Nephron (organoid): ENCODE data around the gene TBX3.

ENCODE experiments used
- H3K27ac Mint-ChIP-seq, 3 experiments: 2 replicates each; pipeline ENCODE4 v1.8.0; 2020; ENCODE audit warnings: mixed read lengths in 3 of 3, mild to moderate bottlenecking in 2 of 3, moderate library complexity in 1 of 3
- H3K27me3 Mint-ChIP-seq: 2 replicates; pipeline ENCODE4 v1.8.0; 2021; ENCODE audit warnings: low read depth, mild to moderate bottlenecking, moderate library complexity, mixed read lengths
- H3K36me3 Mint-ChIP-seq: 2 replicates; pipeline ENCODE4 v1.8.0; 2020; ENCODE audit warnings: low read depth, mixed read lengths
- H3K4me1 Mint-ChIP-seq: 2 replicates; pipeline ENCODE4 v1.8.0; 2020; ENCODE audit warnings: mixed read lengths
- H3K4me3 Mint-ChIP-seq, 3 experiments: 2 replicates each; pipeline ENCODE4 v1.8.0; 2020; ENCODE audit warnings: mild to moderate bottlenecking in 3 of 3, mixed read lengths in 3 of 3, moderate library complexity in 2 of 3
- H3K9me3 Mint-ChIP-seq: 2 replicates; pipeline ENCODE4 v1.8.0; 2020; ENCODE audit warnings: mixed read lengths
- TF ChIP-seq, protein P1 (sequence below), 3 experiments: fragments of 200-600 bp; sonication (generic); IDR thresholded peaks; one replicate each; pipeline ENCODE4 v1.5.0; 2021; ENCODE audit warnings: antibody characterized with exemption in 3 of 3; ENCODE audit not compliant: unreplicated experiment in 3 of 3

The TBX3 gene

DNA sequence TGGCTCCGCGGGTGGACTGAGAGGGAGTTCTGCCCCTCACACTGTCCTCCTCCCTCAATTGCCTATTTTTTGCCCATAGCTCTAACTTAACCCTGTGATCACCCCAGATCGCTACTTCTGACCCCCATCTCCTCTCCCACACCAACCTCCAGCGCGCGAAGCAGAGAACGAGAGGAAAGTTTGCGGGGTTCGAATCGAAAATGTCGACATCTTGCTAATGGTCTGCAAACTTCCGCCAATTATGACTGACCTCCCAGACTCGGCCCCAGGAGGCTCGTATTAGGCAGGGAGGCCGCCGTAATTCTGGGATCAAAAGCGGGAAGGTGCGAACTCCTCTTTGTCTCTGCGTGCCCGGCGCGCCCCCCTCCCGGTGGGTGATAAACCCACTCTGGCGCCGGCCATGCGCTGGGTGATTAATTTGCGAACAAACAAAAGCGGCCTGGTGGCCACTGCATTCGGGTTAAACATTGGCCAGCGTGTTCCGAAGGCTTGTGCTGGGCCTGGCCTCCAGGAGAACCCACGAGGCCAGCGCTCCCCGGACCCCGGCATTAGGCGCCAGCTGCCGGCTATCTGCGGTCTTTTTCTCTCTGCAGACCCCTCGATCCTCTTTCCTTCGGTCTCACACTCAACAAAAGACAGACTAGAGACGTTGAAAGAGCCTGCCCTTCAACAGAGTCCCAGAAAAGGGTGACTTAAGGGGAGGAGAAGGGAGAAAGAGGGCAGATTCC, 3.0 kb upstream of the TBX3 start:
- H3K27me3 Mint-ChIP-seq = peaks cover 93% of the 10 kb centered on the region
- no peaks in the 10 kb centered on the region for H3K9me3 Mint-ChIP-seq
- peak overlapping the region; percentile 90 to 92 (median 91) for H3K4me3 Mint-ChIP-seq
- peaks cover 66% of the 10 kb centered on the region for H3K4me1 Mint-ChIP-seq
- H3K27ac Mint-ChIP-seq = peak overlapping the region; percentile 97 to 98 (median 97)
- no peaks in the 10 kb centered on the region for H3K36me3 Mint-ChIP-seq
- TF ChIP-seq, protein P1, sequence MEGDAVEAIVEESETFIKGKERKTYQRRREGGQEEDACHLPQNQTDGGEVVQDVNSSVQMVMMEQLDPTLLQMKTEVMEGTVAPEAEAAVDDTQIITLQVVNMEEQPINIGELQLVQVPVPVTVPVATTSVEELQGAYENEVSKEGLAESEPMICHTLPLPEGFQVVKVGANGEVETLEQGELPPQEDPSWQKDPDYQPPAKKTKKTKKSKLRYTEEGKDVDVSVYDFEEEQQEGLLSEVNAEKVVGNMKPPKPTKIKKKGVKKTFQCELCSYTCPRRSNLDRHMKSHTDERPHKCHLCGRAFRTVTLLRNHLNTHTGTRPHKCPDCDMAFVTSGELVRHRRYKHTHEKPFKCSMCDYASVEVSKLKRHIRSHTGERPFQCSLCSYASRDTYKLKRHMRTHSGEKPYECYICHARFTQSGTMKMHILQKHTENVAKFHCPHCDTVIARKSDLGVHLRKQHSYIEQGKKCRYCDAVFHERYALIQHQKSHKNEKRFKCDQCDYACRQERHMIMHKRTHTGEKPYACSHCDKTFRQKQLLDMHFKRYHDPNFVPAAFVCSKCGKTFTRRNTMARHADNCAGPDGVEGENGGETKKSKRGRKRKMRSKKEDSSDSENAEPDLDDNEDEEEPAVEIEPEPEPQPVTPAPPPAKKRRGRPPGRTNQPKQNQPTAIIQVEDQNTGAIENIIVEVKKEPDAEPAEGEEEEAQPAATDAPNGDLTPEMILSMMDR (IDR thresholded peaks at IDR 0.05; ENCODE audit: unreplicated experiment in 3 of 3) = no peak

GRCh38 chr12:114686426-114686772, 2.4 kb upstream of the TBX3 start:
- H3K27ac Mint-ChIP-seq = peak overlapping the region; percentile 97 to 98 (median 97)
- peaks cover 3% of the 10 kb centered on the region for H3K36me3 Mint-ChIP-seq
- peaks cover 92% of the 10 kb centered on the region for H3K27me3 Mint-ChIP-seq
- TF ChIP-seq, protein P1 (IDR thresholded peaks at IDR 0.05; ENCODE audit: unreplicated experiment in 3 of 3) = no peak
- peak overlapping the region; percentile 90 to 92 (median 91) for H3K4me3 Mint-ChIP-seq
- H3K4me1 Mint-ChIP-seq = peaks cover 61% of the 10 kb centered on the region
- no peaks in the 10 kb centered on the region for H3K9me3 Mint-ChIP-seq

- TF ChIP-seq, protein P1 (IDR thresholded peaks at IDR 0.05; ENCODE audit: unreplicated experiment in 3 of 3) = no peak
- peak overlapping the region; percentile 97 to 98 (median 97) for H3K27ac Mint-ChIP-seq
- peaks cover 56% of the 10 kb centered on the region for H3K4me1 Mint-ChIP-seq
- H3K27me3 Mint-ChIP-seq = peaks cover 91% of the 10 kb centered on the region
- peaks cover 9% of the 10 kb centered on the region for H3K36me3 Mint-ChIP-seq
- peak overlapping the region; percentile 90 to 92 (median 91) for H3K4me3 Mint-ChIP-seq
- H3K9me3 Mint-ChIP-seq = no peaks in the 10 kb centered on the region
Measured at GRCh38 chr12:114685869-114686268, 1.9 kb upstream of the TBX3 start.

GRCh38 chr12:114685320-114685781, 1.4 kb upstream of the TBX3 start:
- TF ChIP-seq, protein P1 (IDR thresholded peaks at IDR 0.05; ENCODE audit: unreplicated experiment in 3 of 3) = no peak
- Mint-ChIP-seq H3K36me3 (peaks cover 14% of the 10 kb centered on the region), H3K27ac (peak overlapping the region; percentile 97 to 98 (median 97)), H3K4me3 (peak overlapping the region; percentile 90 to 92 (median 91)), H3K27me3 (peaks cover 91% of the 10 kb centered on the region), H3K9me3 (no peaks in the 10 kb centered on the region), H3K4me1 (peaks cover 53% of the 10 kb centered on the region)

- H3K4me1 Mint-ChIP-seq = peaks cover 53% of the 10 kb centered on the region
- TF ChIP-seq, protein P1 (IDR thresholded peaks at IDR 0.05; ENCODE audit: unreplicated experiment in 3 of 3) = no peak
- H3K27me3 Mint-ChIP-seq = peaks cover 91% of the 10 kb centered on the region
- peaks cover 19% of the 10 kb centered on the region for H3K36me3 Mint-ChIP-seq
- H3K27ac Mint-ChIP-seq = peak overlapping the region; percentile 97 to 98 (median 97)
- H3K9me3 Mint-ChIP-seq = no peaks in the 10 kb centered on the region
- peak overlapping the region; percentile 90 to 92 (median 91) for H3K4me3 Mint-ChIP-seq
Measured at GRCh38 chr12:114684870-114685273, 897 bp upstream of the TBX3 start.

DNA sequence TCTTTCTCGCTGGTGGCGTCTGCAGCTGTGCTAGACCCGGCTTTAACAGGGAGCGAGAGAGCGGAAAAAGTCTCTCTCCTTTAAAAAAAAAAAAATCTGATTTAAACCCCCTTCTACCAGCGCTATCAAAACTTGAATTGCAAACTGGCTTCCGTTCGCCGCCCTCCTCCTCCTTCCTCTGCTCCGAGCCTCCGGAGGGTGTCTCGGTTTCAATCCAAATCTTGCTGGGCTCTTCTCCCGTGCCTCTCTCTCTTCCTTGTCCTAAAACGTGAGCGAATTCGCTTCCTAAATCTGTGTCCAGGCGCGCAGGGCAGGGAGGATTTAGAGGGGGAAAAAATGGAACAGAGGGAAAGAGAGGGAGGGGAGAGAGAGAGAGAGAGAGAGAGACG, 272 bp downstream of the TBX3 start:
- Mint-ChIP-seq H3K36me3 (peaks cover 30% of the 10 kb centered on the region), H3K4me1 (peaks cover 53% of the 10 kb centered on the region), H3K9me3 (no peaks in the 10 kb centered on the region), H3K27me3 (peaks cover 91% of the 10 kb centered on the region), H3K27ac (peak overlapping the region; percentile 97 to 98 (median 97)), H3K4me3 (peak overlapping the region; percentile 91 to 98 (median 96))
- TF ChIP-seq, protein P1 (IDR thresholded peaks at IDR 0.05; ENCODE audit: unreplicated experiment in 3 of 3) = no peak
